HUES48 (cell line): ENCODE measurements around the gene COPS2.
"Not testable (repeated sequence)": the region's sequence is repeated elsewhere in the genome, so short reads cannot be mapped to it uniquely, and the experiment has no call there.

Experiments used
- H3K27ac ChIP-seq: one replicate; pipeline ENCODE4 v1.7.0; 2013; ENCODE audit warnings: low read depth, low read length, inconsistent platforms
- H3K27me3 ChIP-seq: 2 replicates; pipeline ENCODE4 v1.6.1; 2013; ENCODE audit warnings: mild to moderate bottlenecking, low read length; ENCODE audit not compliant: control insufficient read depth, insufficient read depth
- H3K36me3 ChIP-seq: 2 replicates; pipeline ENCODE4 v1.6.1; 2013; ENCODE audit warnings: low read length; ENCODE audit not compliant: control insufficient read depth, insufficient read depth
- H3K4me1 ChIP-seq: 2 replicates; pipeline ENCODE4 v1.6.1; 2013; ENCODE audit warnings: mild to moderate bottlenecking, low read length; ENCODE audit not compliant: control insufficient read depth, insufficient read depth
- H3K4me3 ChIP-seq: 2 replicates; pipeline ENCODE4 v1.5.1; 2013; ENCODE audit warnings: mild to moderate bottlenecking, low read depth, low read length
- H3K9ac ChIP-seq: 2 replicates; pipeline ENCODE4 v1.6.1; 2013; ENCODE audit warnings: mild to moderate bottlenecking, low read depth, low read length, moderate library complexity
- H3K9me3 ChIP-seq: 2 replicates; pipeline ENCODE4 v1.6.1; 2013; ENCODE audit warnings: low read length; ENCODE audit not compliant: control insufficient read depth, insufficient read depth

Gene COPS2

GRCh38 chr15:49155110-49155833 lies at the start of gene COPS2:
Gene COPS2, minus strand, starts transcription at chr15:49155599. Its CDS starts 21 bp downstream, at chr15:49155578.
- H3K36me3 ChIP-seq = no peaks in the 10 kb centered on the region
- H3K27ac ChIP-seq = peak within 1 kb of the TSS; percentile 72
- peaks cover 9% of the 10 kb centered on the region; the same call in 1 of the 2 replicates for H3K4me1 ChIP-seq
- H3K9ac ChIP-seq = peak within 1 kb of the TSS; percentile 91
- peak within 1 kb of the TSS; percentile 94 for H3K4me3 ChIP-seq
- no peaks in the 10 kb centered on the region for H3K9me3 ChIP-seq
- no peaks in the 10 kb centered on the region for H3K27me3 ChIP-seq

- H3K9me3 ChIP-seq = no peaks in the 10 kb centered on the region
- H3K4me1 ChIP-seq = no peaks in the 10 kb centered on the region
- H3K27me3 ChIP-seq = no peaks in the 10 kb centered on the region
- H3K36me3 ChIP-seq = no peaks in the 10 kb centered on the region
- no peak overlapping the region for H3K9ac ChIP-seq
- no peak overlapping the region for H3K4me3 ChIP-seq
- no peak overlapping the region for H3K27ac ChIP-seq
These were observed 44.9 kb upstream of the COPS2 start for GRCh38 chr15:49200347-49200746.

DNA sequence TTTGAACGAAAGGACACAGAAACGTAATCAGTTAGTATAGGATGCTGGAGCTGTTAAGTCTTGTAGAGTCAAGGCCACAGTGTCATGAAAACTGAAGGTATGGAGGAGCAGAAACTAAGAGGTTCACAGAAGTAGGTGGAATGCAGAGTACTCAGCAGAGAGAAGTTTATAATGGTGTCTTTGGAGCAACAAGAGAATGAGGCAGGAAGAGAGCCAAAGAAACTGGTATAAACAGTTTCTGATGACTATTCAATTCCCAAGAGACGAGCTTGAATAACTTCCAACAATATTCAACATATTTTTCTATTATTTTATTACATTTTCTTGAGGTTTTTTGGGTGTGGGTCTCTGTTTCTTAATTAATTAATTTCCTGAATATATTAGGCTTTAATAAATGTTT lies 44.3 kb upstream of the COPS2 start:
- H3K9ac ChIP-seq = no peak overlapping the region
- H3K9me3 ChIP-seq = no peaks in the 10 kb centered on the region
- no peaks in the 10 kb centered on the region for H3K36me3 ChIP-seq
- no peaks in the 10 kb centered on the region for H3K27me3 ChIP-seq
- H3K4me1 ChIP-seq = no peaks in the 10 kb centered on the region
- no peak overlapping the region for H3K4me3 ChIP-seq
- no peak overlapping the region for H3K27ac ChIP-seq

GRCh38 chr15:49196856-49197255 lies 41.5 kb upstream of the COPS2 start:
- H3K27ac ChIP-seq = no peak overlapping the region
- H3K27me3 ChIP-seq = no peaks in the 10 kb centered on the region
- H3K4me1 ChIP-seq = no peaks in the 10 kb centered on the region
- H3K9me3 ChIP-seq = no peaks in the 10 kb centered on the region
- H3K36me3 ChIP-seq = no peaks in the 10 kb centered on the region
- no peak overlapping the region for H3K4me3 ChIP-seq
- no peak overlapping the region for H3K9ac ChIP-seq

- Histone ChIP-seq H3K9ac (no peak overlapping the region), H3K27ac (no peak overlapping the region), H3K27me3 (no peaks in the 10 kb centered on the region), H3K4me3 (no peak overlapping the region), H3K9me3 (no peaks in the 10 kb centered on the region), H3K36me3 (no peaks in the 10 kb centered on the region), H3K4me1 (peaks cover 34% of the 10 kb centered on the region)
These were observed 36.5 kb upstream of the COPS2 start for GRCh38 chr15:49191892-49192291.

GRCh38 chr15:49190586-49190985 lies 35.2 kb upstream of the COPS2 start:
- no peaks in the 10 kb centered on the region for H3K36me3 ChIP-seq
- H3K9me3 ChIP-seq = no peaks in the 10 kb centered on the region
- H3K27ac ChIP-seq = no peak overlapping the region

DNA sequence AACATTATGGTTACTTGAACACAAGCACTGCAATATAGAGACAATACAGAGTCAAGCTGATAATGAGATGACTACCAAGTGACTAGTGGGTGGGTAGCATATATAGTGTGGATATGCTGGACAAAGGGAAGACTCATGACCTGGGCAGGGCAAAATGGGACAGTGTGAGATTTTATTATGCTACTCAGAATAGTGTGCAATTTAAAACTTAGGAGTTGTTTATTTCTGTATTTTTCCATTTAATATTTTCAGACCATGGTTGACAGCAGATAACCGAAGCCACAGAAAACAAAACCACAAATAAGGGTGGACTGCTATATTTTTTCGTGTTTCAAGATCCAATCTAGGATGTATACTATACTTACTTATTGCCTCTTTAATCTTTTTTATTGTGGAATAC lies 34.2 kb upstream of the COPS2 start:
- no peaks in the 10 kb centered on the region for H3K36me3 ChIP-seq

More at GRCh38 chr15:49190586-49190985, 35.2 kb upstream of the COPS2 start:
- H3K27me3 ChIP-seq = no peaks in the 10 kb centered on the region
- H3K4me1 ChIP-seq = peaks cover 34% of the 10 kb centered on the region
- no peak overlapping the region for H3K4me3 ChIP-seq
- no peak overlapping the region for H3K9ac ChIP-seq

GRCh38 chr15:49188933-49189332 lies 33.5 kb upstream of the COPS2 start:
- no peaks in the 10 kb centered on the region for H3K36me3 ChIP-seq
- peaks cover 34% of the 10 kb centered on the region for H3K4me1 ChIP-seq
- H3K27ac ChIP-seq = no peak overlapping the region
- H3K4me3 ChIP-seq = no peak overlapping the region
- no peaks in the 10 kb centered on the region for H3K27me3 ChIP-seq
- no peaks in the 10 kb centered on the region for H3K9me3 ChIP-seq
- no peak overlapping the region for H3K9ac ChIP-seq

More for the DNA sequence above, 34.2 kb upstream of the COPS2 start:
- Histone ChIP-seq H3K27me3 (no peaks in the 10 kb centered on the region), H3K4me3 (no peak overlapping the region), H3K27ac (no peak overlapping the region), H3K9ac (no peak overlapping the region), H3K9me3 (no peaks in the 10 kb centered on the region), H3K4me1 (peaks cover 34% of the 10 kb centered on the region)

DNA sequence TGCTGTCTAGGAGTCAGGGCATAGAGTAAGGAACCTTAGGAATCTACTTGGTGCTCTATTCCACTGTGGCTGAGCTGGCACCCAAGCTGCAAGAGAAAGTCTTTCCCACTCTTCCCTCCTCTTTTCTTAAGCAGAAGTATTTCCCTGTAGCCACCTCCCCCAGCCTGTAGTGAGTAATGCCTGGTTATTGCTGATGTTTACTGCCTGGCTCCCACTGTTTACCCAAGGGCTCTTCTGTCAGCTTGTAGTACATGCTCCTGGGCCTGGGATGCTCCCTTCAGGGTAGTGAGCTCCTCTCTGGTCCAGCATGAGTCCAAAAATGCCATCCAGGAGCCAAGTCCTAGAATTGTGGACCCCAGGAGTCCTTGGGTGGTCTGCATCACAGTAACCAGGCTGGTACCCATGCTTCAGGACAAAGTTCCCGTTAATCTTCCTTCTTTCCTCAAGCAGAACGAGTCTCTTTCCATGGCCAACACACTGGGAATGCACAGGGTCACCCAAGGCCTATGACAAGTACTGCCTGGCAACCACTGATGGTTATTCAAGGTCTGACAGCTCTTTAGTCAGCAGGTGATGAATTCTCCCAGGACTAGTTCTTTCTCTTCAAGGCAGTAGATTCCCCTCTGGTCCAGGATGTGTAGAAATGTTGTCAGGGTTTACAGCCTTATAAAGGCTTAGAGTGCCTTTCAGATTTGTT lies 32.3 kb upstream of the COPS2 start:
- Histone ChIP-seq H3K9me3 (no peaks in the 10 kb centered on the region), H3K4me1 (peaks cover 34% of the 10 kb centered on the region), H3K36me3 (no peaks in the 10 kb centered on the region)

GRCh38 chr15:49185473-49185872 lies 30.1 kb upstream of the COPS2 start:
- Histone ChIP-seq H3K4me3 (no peak overlapping the region), H3K27ac (no peak overlapping the region), H3K4me1 (peaks cover 23% of the 10 kb centered on the region), H3K27me3 (no peaks in the 10 kb centered on the region), H3K9ac (no peak overlapping the region), H3K36me3 (no peaks in the 10 kb centered on the region), H3K9me3 (no peaks in the 10 kb centered on the region)

More for the DNA sequence above, 32.3 kb upstream of the COPS2 start:
- no peaks in the 10 kb centered on the region for H3K27me3 ChIP-seq
- no peak overlapping the region for H3K4me3 ChIP-seq
- H3K9ac ChIP-seq = no peak overlapping the region
- no peak overlapping the region for H3K27ac ChIP-seq

DNA sequence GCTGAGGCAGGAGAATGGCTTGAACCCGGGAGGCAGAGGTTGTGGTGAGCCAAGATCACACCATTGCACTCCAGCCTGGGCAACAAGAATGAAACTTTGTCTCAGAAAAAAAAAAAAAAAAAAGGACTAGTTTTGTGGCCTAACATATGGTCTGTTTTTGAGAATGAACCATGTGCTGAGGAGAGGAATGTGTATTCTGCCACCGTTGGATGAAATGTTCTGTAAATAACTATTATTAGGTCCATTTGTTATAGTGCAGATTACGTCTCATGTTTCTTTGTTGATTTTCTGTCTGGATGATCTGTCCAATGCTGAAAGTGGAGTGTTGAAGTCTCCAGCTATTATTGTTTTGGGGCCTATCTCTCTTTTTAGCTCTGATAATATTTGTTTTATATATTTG lies 28.3 kb upstream of the COPS2 start:
- not testable (repeated sequence) for H3K9ac ChIP-seq, H3K27me3 ChIP-seq, H3K27ac ChIP-seq, H3K36me3 ChIP-seq, H3K4me3 ChIP-seq, H3K9me3 ChIP-seq
- H3K4me1 ChIP-seq = peaks cover 22% of the 10 kb centered on the region
